Spleen (tissue), 11 donors: ENCODE measurements around the gene TM9SF4. TPM values are rescaled to one million over a fixed set of nuclear protein-coding genes. Genes with fewer than 3 reads are reported as not detected.

ENCODE experiments used
- DNase-seq: peaks from one replicate; pipeline ENCODE4 v3.0.0-alpha.2; 2020
- H3K27ac ChIP-seq, 8 donors: fragments of 200-600 bp; sonication (generic) in 7 of 8; 1 replicate in 4 of 8; 2 replicates in 4 of 8; pipeline versions ENCODE4 v1.5.0 to v1.8.0; 2016 to 2021; ENCODE audit warnings: inconsistent platforms in 4 of 8, mild to moderate bottlenecking in 4 of 8, moderate library complexity in 1 of 8
- H3K27me3 ChIP-seq, 7 donors: fragments of 200-600 bp; sonication (generic) in 6 of 7; replicated peaks in 1 of 7; 1 replicate in 4 of 7; 2 replicates in 3 of 7; pipeline versions ENCODE4 v1.5.0 to v1.8.0; 2016 to 2021; ENCODE audit warnings: inconsistent platforms in 3 of 7, mild to moderate bottlenecking in 1 of 7
- H3K36me3 ChIP-seq, 6 donors: fragments of 200-600 bp; sonication (generic) in 5 of 6; 1 replicate in 4 of 6; 2 replicates in 2 of 6; pipeline versions ENCODE4 v1.5.0 to v1.8.0; 2016 to 2021; ENCODE audit warnings: inconsistent platforms in 2 of 6
- H3K4me1 ChIP-seq, 6 donors: fragments of 200-600 bp; sonication (generic) in 5 of 6; 1 replicate in 3 of 6; 2 replicates in 3 of 6; pipeline versions ENCODE4 v1.5.0 to v1.8.0; 2016 to 2021; ENCODE audit warnings: inconsistent platforms in 3 of 6
- H3K4me3 ChIP-seq, 8 donors: fragments of 200-600 bp; sonication (generic) in 7 of 8; 1 replicate in 4 of 8; 2 replicates in 4 of 8; pipeline versions ENCODE4 v1.5.0 to v1.8.0; 2016 to 2021; ENCODE audit warnings: inconsistent platforms in 4 of 8, mild to moderate bottlenecking in 4 of 8, moderate library complexity in 2 of 8
- H3K9me3 ChIP-seq, 8 donors: fragments of 200-600 bp; sonication (generic) in 7 of 8; 1 replicate in 4 of 8; 2 replicates in 4 of 8; pipeline versions ENCODE4 v1.5.0 to v1.8.0; 2016 to 2021; ENCODE audit warnings: inconsistent platforms in 4 of 8
- CTCF ChIP-seq, 11 experiments: fragments of 200-600 bp in 7 of 11; fragments of 450-650 bp in 4 of 11; sonication (generic) in 4 of 11; IDR thresholded peaks in 8 of 11; conservative IDR thresholded peaks in 3 of 11; 1 replicate in 7 of 11; 2 replicates in 4 of 11; pipeline versions ENCODE4 v1.4.0 to v1.8.0; 2016 to 2021; ENCODE audit warnings: antibody characterized with exemption in 11 of 11, inconsistent platforms in 4 of 11, mild to moderate bottlenecking in 1 of 11
- POLR2A ChIP-seq, 3 donors: fragments of 450-650 bp; IDR thresholded peaks; one replicate each; pipeline ENCODE4 v1.5.1; 2017; ENCODE audit warnings: antibody characterized with exemption in 3 of 3, mild to moderate bottlenecking in 1 of 3
- POLR2AphosphoS5 ChIP-seq, 3 donors: sonication (generic); formaldehyde crosslinking; IDR thresholded peaks; one replicate each; pipeline ENCODE4 v1.5.1; 2017; ENCODE audit warnings: antibody characterized with exemption in 3 of 3
- WGBS, 5 donors: extraction: QIAGEN DNeasy Blood & Tissue Kit in 3 of 5; methylation state at CpG; one replicate each; pipeline versions ENCODE4 v1.1.5 to v1.1.7; 2013 to 2018; 5-methylcytosine and 5-hydroxymethylcytosine counted together
- intact Hi-C: fragments of 100-400 bp; cut with DNase I; formaldehyde crosslinking; loops from one replicate; pipeline ENCODE4 v1.15.0; 2023; ENCODE audit warnings: low total_unique reads
- polyA plus RNA-seq, 3 donors: library from polyadenylated mRNA; stranded (reverse); fragments of 200-250 nt; gene quantifications; one replicate each; pipeline ENCODE4 v1.2.1, GENCODE V29; 2013
- total RNA-seq, 7 donors: library from RNA; depleted of rRNA in 3 of 7; stranded (reverse); fragments of >200 nt in 3 of 7; fragmentation: NEBNext Ultra II Directional in 4 of 7; extraction: Animal tissue kit (Norgen Biotek cat#: 25700) in 4 of 7; gene quantifications; one replicate each; pipeline versions ENCODE4 v1.1.0 to v1.2.1, GENCODE V29; 2016 to 2021
- donor health status: healthy with polysubstance abuse.
- donor health status: DM: no; HTN: no; CAD: no; lungs with moderate emphysema.
- donor health status: DM: no; HTN: no; CAD: no.
- donor health status: Bipolar disorder and iron deficiency.
- donor health status: healthy.
- donor health status: DM: no; HTN: no; CAD: no.
- donor health status: DM: yes; HTN: yes; CAD: no.

TM9SF4 gene
- total and polyA plus RNA-seq, 10 donors: 12.0 to 58.3 (median 41.0) TPM

GRCh38 chr20:32135983-32136515 is 26.5 kb downstream of the TM9SF4 start:
- 87 to 97% (median 94%) methylated on average over 3 of the region's 3 CpGs for whole genome bisulfite sequencing, 5 donors
- H3K36me3 ChIP-seq: peaks cover 0 to 97% (median 53%) of the 10 kb centered on the region in 6 donors

GRCh38 chr20:32138921-32139320 is 29.4 kb downstream of the TM9SF4 start:
- intact Hi-C loops: no loop called here
- TF ChIP-seq POLR2AphosphoS5 (IDR thresholded peaks at IDR 0.05) (no peak), POLR2A (IDR thresholded peaks at IDR 0.05) (no peak), CTCF (IDR thresholded peaks at IDR 0.05 in 8 of 11, conservative IDR thresholded peaks at IDR 0.05 in 3 of 11) (no peak)
- Histone ChIP-seq H3K4me3 (no peak overlapping the region), H3K27ac (no peak overlapping the region), H3K27me3 (no peaks in the 10 kb centered on the region), H3K4me1 (no peaks in the 10 kb centered on the region), H3K36me3 (peaks cover 3 to 100% (median 78%) of the 10 kb centered on the region in 6 donors), H3K9me3 (no peaks in the 10 kb centered on the region)
- peak; percentile 25 for DNase-seq
- 95 to 96% (median 96%) methylated on average over 8 of the region's 8 CpGs for WGBS, 5 donors

More at GRCh38 chr20:32135983-32136515, 26.5 kb downstream of the TM9SF4 start:
- intact Hi-C loops: no loop called here
- Histone ChIP-seq H3K4me1 (no peaks in the 10 kb centered on the region), H3K27me3 (no peaks in the 10 kb centered on the region), H3K9me3 (no peaks in the 10 kb centered on the region), H3K4me3 (no peak overlapping the region), H3K27ac (no peak overlapping the region)
- no peak for DNase-seq
- TF ChIP-seq POLR2A (IDR thresholded peaks at IDR 0.05) (no peak), CTCF (IDR thresholded peaks at IDR 0.05 in 8 of 11, conservative IDR thresholded peaks at IDR 0.05 in 3 of 11) (no peak), POLR2AphosphoS5 (IDR thresholded peaks at IDR 0.05) (no peak)

- TF ChIP-seq POLR2A (IDR thresholded peaks at IDR 0.05) (no peak), POLR2AphosphoS5 (IDR thresholded peaks at IDR 0.05) (no peak), CTCF (IDR thresholded peaks at IDR 0.05 in 8 of 11, conservative IDR thresholded peaks at IDR 0.05 in 3 of 11) (no peak)
- 89 to 96% (median 89%) methylated on average over 3 of the region's 3 CpGs for WGBS, 5 donors
- DNase-seq: no peak
- no peaks in the 10 kb centered on the region for H3K4me1 ChIP-seq
- no peak overlapping the region for H3K27ac ChIP-seq
- no peaks in the 10 kb centered on the region for H3K9me3 ChIP-seq
- intact Hi-C loops: no loop called here
- H3K36me3 ChIP-seq: peaks cover 3 to 100% (median 88%) of the 10 kb centered on the region in 6 donors
- no peaks in the 10 kb centered on the region for H3K27me3 ChIP-seq
- no peak overlapping the region for H3K4me3 ChIP-seq
These were observed 30.4 kb downstream of the TM9SF4 start for GRCh38 chr20:32139947-32140346.

- H3K4me1 ChIP-seq: no peaks in the 10 kb centered on the region
- TF ChIP-seq CTCF (IDR thresholded peaks at IDR 0.05 in 8 of 11, conservative IDR thresholded peaks at IDR 0.05 in 3 of 11): no peak
- no peak for TF ChIP-seq POLR2AphosphoS5 (IDR thresholded peaks at IDR 0.05)
- no peak for TF ChIP-seq POLR2A (IDR thresholded peaks at IDR 0.05)
- no peaks in the 10 kb centered on the region for H3K9me3 ChIP-seq
- peaks cover 3 to 100% (median 94%) of the 10 kb centered on the region in 6 donors for H3K36me3 ChIP-seq
- intact Hi-C loops: no loop called here
- WGBS, 5 donors: 72 to 98% (median 93%) methylated on average over 4 of the region's 4 CpGs
- H3K4me3 ChIP-seq: no peak overlapping the region
- H3K27me3 ChIP-seq: no peaks in the 10 kb centered on the region
- no peak overlapping the region for H3K27ac ChIP-seq
- DNase-seq: peak; percentile 18
These were observed 31.1 kb downstream of the TM9SF4 start for GRCh38 chr20:32140603-32141002.
